ENCODE results near the gene NUP188. TPM values are rescaled to one million over a fixed set of nuclear protein-coding genes. Genes with fewer than 3 reads are reported as not detected.

Gene NUP188
- total and polyA plus RNA-seq, 2 donors (not counting 3 experiments of a cell fraction or from before 2014, with no cell fraction given): 62.7 to 66.2 TPM

DNA sequence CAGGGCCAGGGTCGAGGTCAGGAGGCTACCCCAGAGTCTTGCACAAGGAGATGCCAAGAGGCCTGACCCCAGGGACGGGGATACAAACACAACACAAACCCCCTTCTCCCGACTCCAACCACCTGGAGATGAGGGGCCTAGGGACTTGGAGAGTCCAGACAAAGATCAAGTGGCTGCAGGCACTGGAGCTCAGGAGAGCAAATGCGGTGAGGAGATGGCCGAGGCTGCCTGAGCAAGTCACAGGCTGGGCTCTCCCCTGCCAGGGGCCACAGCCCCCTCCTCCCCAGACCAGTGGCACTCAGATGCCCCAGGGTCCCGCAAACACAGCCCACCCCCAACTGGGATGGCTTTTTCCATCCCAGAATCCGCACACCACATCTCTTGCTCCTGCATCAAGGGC is 64.8 kb downstream of the NUP188 start:
- DNase-seq (ENCODE audit: low read depth, low spot score): no peak
- intact Hi-C loops (cut with micrococcal nuclease): no loop called here
- peaks cover 0 to 24% of the 10 kb centered on the region in 2 experiments for H3K36me3 ChIP-seq (ENCODE audit: control insufficient read depth in 2 of 2, extremely low read depth in 1 of 2, insufficient read depth in 2 of 2, low read length in 2 of 2)
- no peaks in the 10 kb centered on the region for H3K9me3 ChIP-seq (replicated peaks; ENCODE audit: control insufficient read depth, insufficient read depth, low read length)
- TF ChIP-seq POLR2AphosphoS5 (IDR thresholded peaks at IDR 0.05; ENCODE audit: insufficient read depth, low read depth, low read length) (no peak), GATA2 (IDR thresholded peaks at IDR 0.05; ENCODE audit: insufficient read depth, insufficient read length, low read depth, low read length) (no peak), MYC (IDR thresholded peaks at IDR 0.05; ENCODE audit: low read depth, low read length) (no peak), FOS (IDR thresholded peaks at IDR 0.05; ENCODE audit: borderline replicate concordance, insufficient read depth, low read length) (no peak), POLR2A (IDR thresholded peaks at IDR 0.05; ENCODE audit: low read depth, low read length) (no peak), EZH2 (IDR thresholded peaks at IDR 0.05; ENCODE audit: borderline replicate concordance, low read depth, low read length, severe bottlenecking) (no peak), JUN (IDR thresholded peaks at IDR 0.05; ENCODE audit: borderline replicate concordance, insufficient read depth, insufficient read length, low read depth) (no peak)
- TF ChIP-seq, protein P1, sequence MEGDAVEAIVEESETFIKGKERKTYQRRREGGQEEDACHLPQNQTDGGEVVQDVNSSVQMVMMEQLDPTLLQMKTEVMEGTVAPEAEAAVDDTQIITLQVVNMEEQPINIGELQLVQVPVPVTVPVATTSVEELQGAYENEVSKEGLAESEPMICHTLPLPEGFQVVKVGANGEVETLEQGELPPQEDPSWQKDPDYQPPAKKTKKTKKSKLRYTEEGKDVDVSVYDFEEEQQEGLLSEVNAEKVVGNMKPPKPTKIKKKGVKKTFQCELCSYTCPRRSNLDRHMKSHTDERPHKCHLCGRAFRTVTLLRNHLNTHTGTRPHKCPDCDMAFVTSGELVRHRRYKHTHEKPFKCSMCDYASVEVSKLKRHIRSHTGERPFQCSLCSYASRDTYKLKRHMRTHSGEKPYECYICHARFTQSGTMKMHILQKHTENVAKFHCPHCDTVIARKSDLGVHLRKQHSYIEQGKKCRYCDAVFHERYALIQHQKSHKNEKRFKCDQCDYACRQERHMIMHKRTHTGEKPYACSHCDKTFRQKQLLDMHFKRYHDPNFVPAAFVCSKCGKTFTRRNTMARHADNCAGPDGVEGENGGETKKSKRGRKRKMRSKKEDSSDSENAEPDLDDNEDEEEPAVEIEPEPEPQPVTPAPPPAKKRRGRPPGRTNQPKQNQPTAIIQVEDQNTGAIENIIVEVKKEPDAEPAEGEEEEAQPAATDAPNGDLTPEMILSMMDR (IDR thresholded peaks at IDR 0.05; ENCODE audit: extremely low read depth in 1 of 2, insufficient read depth in 1 of 2, low read depth in 1 of 2, low read length in 2 of 2): no peak
- TF ChIP-seq, protein P2, sequence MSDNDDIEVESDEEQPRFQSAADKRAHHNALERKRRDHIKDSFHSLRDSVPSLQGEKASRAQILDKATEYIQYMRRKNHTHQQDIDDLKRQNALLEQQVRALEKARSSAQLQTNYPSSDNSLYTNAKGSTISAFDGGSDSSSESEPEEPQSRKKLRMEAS (IDR thresholded peaks at IDR 0.05; ENCODE audit: insufficient read depth, insufficient read length): no peak
- BruUV-seq (replicated peaks): no TSS peak
- ChIA-PET POLR2A (no interaction called here), CTCF (no interaction called here)
- dilution Hi-C loops (cut with MboI; ENCODE audit: extremely low pct_ligation_motif_present, low sequenced_read_pairs): no loop called here
- no peaks in the 10 kb centered on the region for H3K79me2 ChIP-seq (ENCODE audit: control insufficient read depth, insufficient read depth, low read length)
- no peaks in the 10 kb centered on the region for H3K9me1 ChIP-seq (replicated peaks; ENCODE audit: control insufficient read depth, extremely low read depth, insufficient read depth, low read length)
- H3K4me2 ChIP-seq (ENCODE audit: insufficient read depth, low read length): no peak overlapping the region
- no peaks in the 10 kb centered on the region for H4K20me1 ChIP-seq (replicated peaks; ENCODE audit: control insufficient read depth, extremely low read depth, insufficient read depth, low read length)
- no peak overlapping the region for H2AFZ ChIP-seq (ENCODE audit: low read depth, low read length)
- no peak overlapping the region for H3K9ac ChIP-seq (replicated peaks; ENCODE audit: extremely low read depth, insufficient read depth, low read length)
- no peak overlapping the region for H3K27ac ChIP-seq (ENCODE audit: insufficient read depth, low read depth, low read length)
- H3K4me1 ChIP-seq (ENCODE audit: control insufficient read depth, extremely low read depth, insufficient read depth, low read length): no peaks in the 10 kb centered on the region
- no peak overlapping the region for H3K4me3 ChIP-seq (replicated peaks in 1 of 3; ENCODE audit: insufficient read depth in 1 of 3, low read depth in 1 of 3, low read length in 3 of 3)
- no peaks in the 10 kb centered on the region for H3K27me3 ChIP-seq (ENCODE audit: control insufficient read depth in 2 of 2, insufficient read depth in 2 of 2, low read length in 2 of 2)
- FAIRE-seq: no peak

Measured in endothelial cell of umbilical vein (primary cell).